ACC112 (cell line): Measurements from ENCODE around the gene ZNF556.
"Not testable (repeated sequence)": the region's sequence is repeated elsewhere in the genome, so short reads cannot be mapped to it uniquely, and the experiment has no call there.

ENCODE experiments used
- H2AFZ ChIP-seq: fragments of 200-600 bp; sonication (generic); one replicate; pipeline ENCODE4 v1.6.0; 2017; ENCODE audit warnings: antibody characterized with exemption, low read length; ENCODE audit not compliant: unreplicated experiment
- H3K27ac ChIP-seq: fragments of 200-600 bp; sonication (generic); 2 replicates; pipeline ENCODE4 v1.5.1; 2014; ENCODE audit warnings: low read depth, mild to moderate bottlenecking, antibody characterized with exemption, low read length, moderate library complexity
- H3K27me3 ChIP-seq: fragments of 200-600 bp; sonication (generic); 2 replicates; pipeline ENCODE4 v1.6.1; 2014; ENCODE audit warnings: mild to moderate bottlenecking, antibody characterized with exemption, low read length, moderate library complexity, mixed read lengths; ENCODE audit not compliant: insufficient read depth
- H3K36me3 ChIP-seq: fragments of 200-600 bp; sonication (generic); 2 replicates; pipeline ENCODE4 v1.6.1; 2016; ENCODE audit warnings: mild to moderate bottlenecking, antibody characterized with exemption, low read length, moderate library complexity, mixed read lengths; ENCODE audit not compliant: insufficient read depth
- H3K4me1 ChIP-seq: fragments of 200-600 bp; sonication (generic); one replicate; pipeline ENCODE4 v1.6.1; 2016; ENCODE audit warnings: low read length, mixed read lengths; ENCODE audit not compliant: insufficient read depth, unreplicated experiment, control insufficient read depth
- H3K4me3 ChIP-seq: fragments of 200-600 bp; sonication (generic); 2 replicates; pipeline ENCODE4 v1.5.1; 2014; ENCODE audit warnings: mild to moderate bottlenecking, low read depth, low read length
- H3K79me2 ChIP-seq: fragments of 200-600 bp; sonication (generic); one replicate; pipeline ENCODE4 v1.6.0; 2016; ENCODE audit warnings: low read length; ENCODE audit not compliant: control insufficient read depth, unreplicated experiment, insufficient read depth

Gene ZNF556

GRCh38 chr19:2854849-2855248 is 12.3 kb upstream of the ZNF556 start:
- peaks cover 48% of the 10 kb centered on the region for H3K36me3 ChIP-seq
- no peaks in the 10 kb centered on the region for H3K79me2 ChIP-seq
- no peak overlapping the region for H3K4me3 ChIP-seq

DNA sequence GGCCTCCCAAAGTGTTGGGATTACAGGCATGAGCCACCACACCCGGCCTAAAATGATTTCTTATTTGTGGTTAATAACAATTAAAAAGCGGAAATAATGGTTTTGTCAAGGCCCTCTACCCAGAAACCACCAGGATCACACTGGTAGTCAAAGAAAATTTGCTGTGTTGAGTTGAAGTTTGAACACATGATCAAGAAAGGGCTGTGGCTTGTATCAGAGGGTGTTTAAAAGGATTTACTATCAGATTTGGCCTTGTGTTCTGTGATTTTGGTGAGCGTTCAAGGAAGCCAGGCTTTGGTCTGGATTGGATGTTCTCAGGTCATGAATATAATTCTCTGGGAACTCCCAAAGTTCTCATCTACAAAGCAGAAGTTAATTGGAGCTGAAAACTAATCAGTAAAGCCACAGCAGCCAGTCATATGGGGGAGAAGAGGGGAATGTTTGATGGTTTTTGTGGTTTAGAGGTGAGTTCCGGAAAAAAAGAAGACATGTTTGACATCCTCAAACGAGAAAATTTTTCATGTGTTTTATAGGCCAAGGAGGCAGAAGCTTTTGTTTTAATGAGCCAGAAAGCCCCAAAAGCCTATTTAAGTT is 10.6 kb upstream of the ZNF556 start:
- H3K27ac ChIP-seq = no peak overlapping the region
- H3K27me3 ChIP-seq = no peaks in the 10 kb centered on the region
- H2AFZ ChIP-seq = no peak overlapping the region
- H3K79me2 ChIP-seq = no peaks in the 10 kb centered on the region
- no peak overlapping the region for H3K4me3 ChIP-seq
- H3K36me3 ChIP-seq = peaks cover 34% of the 10 kb centered on the region
- H3K4me1 ChIP-seq = no peaks in the 10 kb centered on the region

More at GRCh38 chr19:2854849-2855248, 12.3 kb upstream of the ZNF556 start:
- Histone ChIP-seq H2AFZ (no peak overlapping the region), H3K4me1 (no peaks in the 10 kb centered on the region), H3K27ac (no peak overlapping the region), H3K27me3 (no peaks in the 10 kb centered on the region)

DNA sequence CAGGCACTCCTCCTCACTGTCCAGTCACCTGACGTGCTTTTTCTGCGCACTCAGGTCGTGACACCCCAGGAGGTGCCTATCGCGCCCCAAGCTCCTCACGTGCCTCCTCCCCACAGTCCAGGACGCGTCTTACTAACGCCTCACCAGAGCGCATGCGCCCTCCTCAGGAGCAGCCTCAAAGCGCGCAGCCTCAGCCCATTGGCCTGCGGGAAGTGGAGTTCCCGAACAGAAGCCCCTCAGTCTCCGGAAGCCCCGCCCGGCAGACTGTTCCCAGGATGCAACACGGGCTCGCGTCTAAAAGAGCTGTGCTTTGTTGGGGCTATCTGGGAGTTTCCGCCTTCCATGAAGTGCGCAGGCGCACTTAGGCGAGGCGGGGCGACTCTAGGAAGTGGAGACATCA is 8.3 kb upstream of the ZNF556 start:
- Histone ChIP-seq H3K36me3 (peaks cover 11% of the 10 kb centered on the region), H3K27me3 (no peaks in the 10 kb centered on the region), H3K27ac (no peak overlapping the region), H2AFZ (no peak overlapping the region), H3K79me2 (no peaks in the 10 kb centered on the region), H3K4me3 (no peak overlapping the region), H3K4me1 (no peaks in the 10 kb centered on the region)

GRCh38 chr19:2863816-2864215 is 3.3 kb upstream of the ZNF556 start:
- no peaks in the 10 kb centered on the region for H3K36me3 ChIP-seq
- H3K27ac ChIP-seq = no peak overlapping the region
- H2AFZ ChIP-seq = no peak overlapping the region
- H3K79me2 ChIP-seq = no peaks in the 10 kb centered on the region
- no peaks in the 10 kb centered on the region for H3K4me1 ChIP-seq
- no peak overlapping the region for H3K4me3 ChIP-seq
- no peaks in the 10 kb centered on the region for H3K27me3 ChIP-seq

- H3K4me3 ChIP-seq = no peak overlapping the region
These were observed 1.6 kb upstream of the ZNF556 start for GRCh38 chr19:2865334-2866100.

DNA sequence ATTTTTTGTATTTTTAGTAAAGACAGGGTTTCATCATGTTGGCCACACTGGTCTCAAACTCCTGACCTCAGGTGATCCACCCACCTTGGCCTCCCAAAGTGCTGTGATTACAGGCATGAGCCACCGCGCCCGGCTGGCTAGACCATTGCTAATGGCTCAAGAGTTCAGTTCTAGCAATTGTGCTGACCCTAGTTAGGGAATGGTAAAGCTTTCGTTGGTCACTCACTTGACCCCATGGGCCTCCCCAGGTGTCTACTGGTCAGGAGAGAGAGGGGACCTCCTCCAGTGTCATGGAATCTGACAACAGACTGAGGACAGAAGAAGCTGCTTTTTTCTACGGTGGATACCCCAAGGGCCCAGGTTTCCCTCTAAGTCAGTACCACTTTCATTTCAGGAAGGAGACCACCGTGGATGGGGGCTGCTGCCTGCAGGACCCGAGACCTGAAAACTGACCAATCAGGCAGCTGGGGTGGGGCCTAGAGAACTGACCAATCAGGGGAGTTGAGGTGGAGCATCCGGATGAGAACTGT is 575 bp upstream of the ZNF556 start:
- Histone ChIP-seq H3K4me1 (no peaks in the 10 kb centered on the region), H3K27ac (no peak overlapping the region), H3K36me3 (no peaks in the 10 kb centered on the region), H2AFZ (no peak overlapping the region), H3K4me3 (no peak overlapping the region), H3K27me3 (no peaks in the 10 kb centered on the region), H3K79me2 (no peaks in the 10 kb centered on the region)

More at GRCh38 chr19:2865334-2866100, 1.6 kb upstream of the ZNF556 start:
- no peak overlapping the region for H3K27ac ChIP-seq
- H2AFZ ChIP-seq = no peak overlapping the region
- H3K79me2 ChIP-seq = no peaks in the 10 kb centered on the region
- H3K4me1 ChIP-seq = no peaks in the 10 kb centered on the region
- no peaks in the 10 kb centered on the region for H3K36me3 ChIP-seq
- no peaks in the 10 kb centered on the region for H3K27me3 ChIP-seq

GRCh38 chr19:2869618-2870017 is 2.5 kb downstream of the ZNF556 start:
- H3K36me3 ChIP-seq = no peaks in the 10 kb centered on the region
- no peak overlapping the region for H3K27ac ChIP-seq
- no peaks in the 10 kb centered on the region for H3K4me1 ChIP-seq
- no peaks in the 10 kb centered on the region for H3K79me2 ChIP-seq
- no peak overlapping the region for H3K4me3 ChIP-seq
- H3K27me3 ChIP-seq = no peaks in the 10 kb centered on the region
- H2AFZ ChIP-seq = no peak overlapping the region

DNA sequence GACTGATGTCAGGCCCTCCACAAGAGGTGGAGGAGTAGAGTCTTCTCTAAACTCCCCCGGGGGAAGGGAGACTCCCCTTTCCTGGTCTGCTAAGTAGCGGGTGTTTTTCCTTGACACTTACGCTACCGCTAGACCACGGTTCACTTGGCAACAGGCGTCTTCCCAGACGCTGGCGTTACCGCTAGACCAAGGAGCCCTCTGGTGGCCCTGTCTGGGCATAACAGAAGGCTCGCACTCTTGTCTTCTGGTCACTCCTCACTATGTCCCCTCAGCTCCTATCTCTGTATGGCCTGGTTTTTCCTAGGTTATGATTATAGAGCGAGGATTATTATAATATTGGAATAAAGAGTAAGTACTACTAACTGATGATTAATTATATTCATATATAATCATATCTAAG is 5.0 kb downstream of the ZNF556 start:
- H3K36me3 ChIP-seq, H3K4me1 ChIP-seq, H3K27me3 ChIP-seq, H3K4me3 ChIP-seq, H2AFZ ChIP-seq, H3K79me2 ChIP-seq, H3K27ac ChIP-seq: not testable (repeated sequence)

DNA sequence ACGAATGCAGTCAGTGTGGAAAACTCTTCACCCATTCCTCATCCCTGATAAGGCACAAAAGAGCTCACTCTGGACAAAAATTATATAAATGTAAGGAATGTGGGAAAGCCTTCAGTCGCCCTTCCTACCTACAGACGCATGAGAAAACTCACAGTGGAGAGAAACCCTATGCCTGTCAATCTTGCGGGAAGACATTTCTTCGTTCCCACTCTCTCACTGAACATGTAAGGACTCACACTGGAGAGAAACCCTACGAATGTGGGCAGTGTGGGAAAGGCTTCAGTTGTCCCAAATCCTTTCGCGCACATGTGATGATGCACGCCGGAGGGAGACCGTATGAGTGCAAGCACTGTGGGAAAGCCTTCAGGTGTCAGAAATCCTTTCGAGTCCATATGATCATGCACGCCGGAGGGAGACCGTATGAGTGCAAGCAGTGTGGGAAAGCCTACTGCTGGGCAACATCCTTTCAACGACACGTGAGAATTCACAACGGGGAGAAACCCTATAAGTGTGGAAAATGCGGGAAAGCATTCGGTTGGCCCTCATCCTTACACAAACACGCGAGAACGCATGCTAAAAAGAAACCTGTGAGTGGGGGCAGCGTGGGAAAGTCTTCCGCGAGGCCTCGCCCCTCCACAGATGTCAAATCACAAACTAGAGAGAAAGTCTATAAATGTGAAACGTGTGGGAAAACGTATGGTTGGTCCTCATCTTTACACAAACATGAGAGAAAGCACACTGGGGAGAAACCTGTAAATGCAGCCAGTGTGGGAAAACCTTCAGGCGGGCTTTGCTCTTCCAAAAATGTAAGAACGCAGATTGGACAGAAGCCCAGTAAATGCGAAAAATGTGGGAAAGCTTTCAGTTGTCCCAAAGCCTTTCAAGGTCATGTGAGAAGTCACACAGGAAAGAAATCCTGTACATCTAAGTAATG is 10.5 kb downstream of the ZNF556 start:
- H3K79me2 ChIP-seq = no peaks in the 10 kb centered on the region
- no peaks in the 10 kb centered on the region for H3K36me3 ChIP-seq
- H3K4me1 ChIP-seq = no peaks in the 10 kb centered on the region
- H3K4me3 ChIP-seq = no peak overlapping the region
- no peak overlapping the region for H3K27ac ChIP-seq
- H3K27me3 ChIP-seq = no peaks in the 10 kb centered on the region
- no peak overlapping the region for H2AFZ ChIP-seq

- H3K4me3 ChIP-seq = no peak overlapping the region
- no peak overlapping the region for H2AFZ ChIP-seq
- H3K79me2 ChIP-seq = no peaks in the 10 kb centered on the region
- no peaks in the 10 kb centered on the region for H3K36me3 ChIP-seq
- H3K27ac ChIP-seq = no peak overlapping the region
- H3K4me1 ChIP-seq = no peaks in the 10 kb centered on the region
- H3K27me3 ChIP-seq = no peaks in the 10 kb centered on the region
These were observed 16.7 kb downstream of the ZNF556 start for GRCh38 chr19:2883686-2884439.
